HepG2 (cell line): ENCODE results near the gene TLE2. TPM values are rescaled to one million over a fixed set of nuclear protein-coding genes. Genes with fewer than 3 reads are reported as not detected.

ENCODE experiments used
- ARNT ChIP-seq: fragments of 450-650 bp; IDR thresholded peaks from 2 replicates; pipeline ENCODE4 v1.6.1; 2017
- CAMTA2 ChIP-seq: sonication (generic); formaldehyde crosslinking; IDR thresholded peaks from 2 replicates; pipeline ENCODE4 v1.4.0; 2020; ENCODE audit warnings: mild to moderate bottlenecking, missing genetic modification reagents, borderline replicate concordance
- CSRNP1 ChIP-seq: sonication (generic); formaldehyde crosslinking; IDR thresholded peaks from 2 replicates; pipeline ENCODE4 v1.8.1; 2023; ENCODE audit warnings: mild to moderate bottlenecking, missing genetic modification reagents
- FOXC1 ChIP-seq: sonication (generic); formaldehyde crosslinking; IDR thresholded peaks from 2 replicates; pipeline ENCODE4 v1.8.0; 2022; ENCODE audit warnings: mild to moderate bottlenecking, missing genetic modification reagents, borderline replicate concordance
- HMG20A ChIP-seq: IDR thresholded peaks from 2 replicates; pipeline ENCODE4 v1.6.1; 2016; ENCODE audit warnings: borderline replicate concordance
- HNF4A ChIP-seq: sonication (generic); formaldehyde crosslinking; IDR thresholded peaks from 2 replicates; pipeline ENCODE4 v1.4.0; 2020; ENCODE audit warnings: missing genetic modification reagents
- HOXA5 ChIP-seq: sonication (generic); formaldehyde crosslinking; IDR thresholded peaks from 2 replicates; pipeline ENCODE4 v1.4.0; 2020; ENCODE audit warnings: missing genetic modification reagents
- KLF15 ChIP-seq: sonication (generic); formaldehyde crosslinking; IDR thresholded peaks from 2 replicates; pipeline ENCODE4 v1.8.1; 2023; ENCODE audit warnings: borderline replicate concordance, mild to moderate bottlenecking, inconsistent platforms, missing genetic modification reagents, mixed read lengths
- MTERF4 ChIP-seq: sonication (generic); formaldehyde crosslinking; IDR thresholded peaks from 2 replicates; pipeline ENCODE4 v1.8.0; 2023; ENCODE audit warnings: mild to moderate bottlenecking, missing genetic modification reagents
- NRL ChIP-seq: sonication (generic); formaldehyde crosslinking; IDR thresholded peaks from 2 replicates; pipeline ENCODE4 v1.5.0; 2020; ENCODE audit warnings: missing genetic modification reagents, mild to moderate bottlenecking, moderate library complexity, borderline replicate concordance
- PBX3 ChIP-seq: sonication (generic); formaldehyde crosslinking; IDR thresholded peaks from 2 replicates; pipeline ENCODE4 v1.8.1; 2023; ENCODE audit warnings: missing genetic modification reagents, inconsistent platforms, borderline replicate concordance
- PHB2 ChIP-seq: fragments of 450-650 bp; IDR thresholded peaks from 2 replicates; pipeline ENCODE4 v1.6.1; 2018; ENCODE audit not compliant: partially characterized antibody
- REPIN1 ChIP-seq: sonication (generic); formaldehyde crosslinking; IDR thresholded peaks from 2 replicates; pipeline ENCODE4 v1.8.0; 2022; ENCODE audit warnings: missing genetic modification reagents, low read depth, mild to moderate bottlenecking, borderline replicate concordance
- SAFB2 ChIP-seq: sonication (generic); formaldehyde crosslinking; IDR thresholded peaks from 2 replicates; pipeline ENCODE4 v1.5.1; 2020; ENCODE audit warnings: missing genetic modification reagents, low read depth, mild to moderate bottlenecking, borderline replicate concordance
- SP4 ChIP-seq: sonication (generic); formaldehyde crosslinking; IDR thresholded peaks from 2 replicates; pipeline ENCODE4 v1.8.1; 2023; ENCODE audit warnings: mild to moderate bottlenecking, missing genetic modification reagents
- U2AF1 ChIP-seq: fragments of 200-400 bp; formaldehyde crosslinking; optimal IDR thresholded peaks from 2 replicates; pipeline ENCODE3; 2017; ENCODE audit warnings: mild to moderate bottlenecking, low read depth, low read length
- ZBTB26 ChIP-seq: IDR thresholded peaks from 2 replicates; pipeline ENCODE4 v1.6.1; 2016; ENCODE audit warnings: missing compliant biosample characterization, missing genetic modification reagents, borderline replicate concordance
- ZNF224 ChIP-seq: sonication (generic); formaldehyde crosslinking; IDR thresholded peaks from 2 replicates; pipeline ENCODE4 v1.5.0; 2020; ENCODE audit warnings: mild to moderate bottlenecking, missing genetic modification reagents
- ZNF350 ChIP-seq: sonication (generic); formaldehyde crosslinking; IDR thresholded peaks from 2 replicates; pipeline ENCODE4 v1.4.0; 2020; ENCODE audit warnings: mild to moderate bottlenecking, low read depth, missing genetic modification reagents, borderline replicate concordance
- ZNF510 ChIP-seq: sonication (generic); formaldehyde crosslinking; IDR thresholded peaks from 2 replicates; pipeline ENCODE4 v1.4.0; 2020; ENCODE audit warnings: low read depth, mild to moderate bottlenecking, missing genetic modification reagents
- ZNF557 ChIP-seq: sonication (generic); formaldehyde crosslinking; IDR thresholded peaks from 2 replicates; pipeline ENCODE4 v1.4.0; 2020; ENCODE audit warnings: missing genetic modification reagents
- ZNF747 ChIP-seq: sonication (generic); formaldehyde crosslinking; IDR thresholded peaks from 2 replicates; pipeline ENCODE4 v1.8.1; 2023; ENCODE audit warnings: missing genetic modification reagents, mild to moderate bottlenecking, borderline replicate concordance
- ZNF777 ChIP-seq: sonication (generic); formaldehyde crosslinking; IDR thresholded peaks from 2 replicates; pipeline ENCODE4 v1.4.0; 2020; ENCODE audit warnings: missing genetic modification reagents
- ZNF784 ChIP-seq: sonication (generic); formaldehyde crosslinking; IDR thresholded peaks from 2 replicates; pipeline ENCODE4 v1.5.1; 2020; ENCODE audit warnings: missing genetic modification reagents, mild to moderate bottlenecking, borderline replicate concordance
- polyA plus RNA-seq, 8 experiments: library from polyadenylated mRNA; depleted of rRNA in 3 of 8; stranded (reverse) in 7 of 8; unstranded in 1 of 8; fragments of >200 nt; fragmentation: Illumina TruSeq in 4 of 8; extraction: Trizol in 4 of 8; gene quantifications; 2 replicates each; pipeline versions ENCODE4 v1.2.1 to v1.2.3, GENCODE V29; 2011 to 2016; ENCODE audit warnings: low read depth in 4 of 8, missing spikeins in 1 of 8, mixed read lengths in 1 of 8; ENCODE audit not compliant: insufficient read depth in 1 of 8
- total RNA-seq, 5 experiments: library from RNA; depleted of rRNA; stranded (reverse); fragments of >200 nt; fragmentation: Illumina TruSeq; extraction: Trizol; gene quantifications; 2 replicates each; pipeline ENCODE4 v1.2.3, GENCODE V29; 2016; ENCODE audit warnings: low read depth in 1 of 5

TLE2 gene
- total and polyA plus RNA-seq, 2 of the 13 experiments (the other 11 are each of a cell fraction or from before 2014, with no cell fraction given): 0.07 to 0.81 TPM

- TF ChIP-seq PBX3 (CRISPR knock-in tag) (peak; percentile 61; the same call in 1 of the 2 replicates), SP4 (CRISPR knock-in tag) (peak; percentile 66; the same call in 1 of the 2 replicates), ZNF350 (peak; percentile 77; the same call in 1 of the 2 replicates), HOXA5 (CRISPR knock-in tag) (peak; percentile 91), ZNF777 (CRISPR knock-in tag) (peak; percentile 87), ZNF224 (no peak), REPIN1 (CRISPR knock-in tag) (0 out of 2 replicates have a peak, but pooled peaks have one; percentile 16), HNF4A (CRISPR knock-in tag) (peak; percentile 49; the same call in 1 of the 2 replicates), FOXC1 (CRISPR knock-in tag) (no peak), ARNT (no peak), ZNF747 (CRISPR knock-in tag) (no peak), SAFB2 (CRISPR knock-in tag) (no peak), CAMTA2 (CRISPR knock-in tag) (no peak), ZNF510 (peak; percentile 71; the same call in 1 of the 2 replicates), PHB2 (no peak), ZNF784 (no peak), MTERF4 (CRISPR knock-in tag) (no peak), ZNF557 (no peak), NRL (CRISPR knock-in tag) (no peak), KLF15 (CRISPR knock-in tag) (no peak), U2AF1 (no peak), ZBTB26 (0 out of 2 replicates have a peak, but pooled peaks have one; percentile 32), HMG20A (CRISPR knock-in tag) (no peak), CSRNP1 (CRISPR knock-in tag) (no peak)
Observed at GRCh38 chr19:3036119-3036976, 7.3 kb upstream of the TLE2 start (continued).
